GM19468 (cell line): ENCODE data around the gene RGL2.
"Not testable (repeated sequence)": the region's sequence is repeated elsewhere in the genome, so short reads cannot be mapped to it uniquely, and the experiment has no call there.

Experiments
- ATAC-seq: cut with Tn5 transposase; IDR thresholded peaks from one replicate; pipeline ENCODE4 v1.9.1; 2021; ENCODE audit warnings: mild to moderate bottlenecking, moderate library complexity, moderate number of reproducible peaks; ENCODE audit not compliant: unreplicated experiment; ENCODE audit errors: extremely low read depth

The RGL2 gene

GRCh38 chr6:33296797-33297405 is 1.8 kb downstream of the RGL2 start:
- ATAC-seq = no peak

GRCh38 chr6:33295621-33296369 is 2.9 kb downstream of the RGL2 start:
- ATAC-seq = no peak

GRCh38 chr6:33294086-33294823 is 4.5 kb downstream of the RGL2 start:
- no peak for ATAC-seq

- ATAC-seq = no peak
These were observed 5.6 kb downstream of the RGL2 start for GRCh38 chr6:33292996-33293682.

- ATAC-seq = no peak
These were observed 8.3 kb downstream of the RGL2 start for GRCh38 chr6:33290459-33290858.

- ATAC-seq = peak; percentile 15
These were observed 8.9 kb downstream of the RGL2 start for GRCh38 chr6:33289784-33290315.

GRCh38 chr6:33288921-33289783 is 9.6 kb downstream of the RGL2 start, which contains the start of the genes PFDN6 and WDR46:
Gene PFDN6 (plus strand): TSS chr6:33289601. CDS start chr6:33289857, 256 bp downstream.
Gene WDR46 (minus strand): TSS chr6:33289239. CDS start chr6:33289170, 69 bp downstream.
- peak; percentile 62 for ATAC-seq

GRCh38 chr6:33288141-33288920 is 10.4 kb downstream of the RGL2 start:
- no peak for ATAC-seq

GRCh38 chr6:33286946-33287914 is 11.5 kb downstream of the RGL2 start:
- ATAC-seq = no peak

- ATAC-seq = not testable (repeated sequence)
These were observed 13.5 kb downstream of the RGL2 start for GRCh38 chr6:33285214-33285613.

- no peak for ATAC-seq
These were observed 18.2 kb downstream of the RGL2 start for GRCh38 chr6:33280539-33280938.

GRCh38 chr6:33279971-33280511 is 18.7 kb downstream of the RGL2 start:
- no peak for ATAC-seq

- ATAC-seq = no peak
These were observed 19.5 kb downstream of the RGL2 start for GRCh38 chr6:33279257-33279695.

- no peak for ATAC-seq
These were observed 19.9 kb downstream of the RGL2 start for GRCh38 chr6:33278810-33279209.

- ATAC-seq = no peak
These were observed 20.4 kb downstream of the RGL2 start for GRCh38 chr6:33278392-33278741.

- no peak for ATAC-seq
These were observed 20.9 kb downstream of the RGL2 start for GRCh38 chr6:33277663-33278391.
